TTC549 (cell line): ENCODE data around the gene SMLR1.

Experiments used
- FAIRE-seq: peaks from 2 replicates; lab custom pipeline; 2012; peaks lifted over from hg19 to GRCh38; lab: Jason Lieb, UNC

SMLR1 gene

GRCh38 chr6:130852844-130853554 is 25.8 kb downstream of the SMLR1 start:
- no peak for FAIRE-seq

- no peak for FAIRE-seq
These were observed 26.5 kb downstream of the SMLR1 start for GRCh38 chr6:130853555-130854183.

GRCh38 chr6:130858054-130858453 is 30.8 kb downstream of the SMLR1 start:
- FAIRE-seq = no peak

GRCh38 chr6:130858498-130859160 is 31.4 kb downstream of the SMLR1 start:
- no peak for FAIRE-seq

GRCh38 chr6:130859161-130859867 is 32.1 kb downstream of the SMLR1 start:
- FAIRE-seq = no peak

GRCh38 chr6:130862370-130862769 is 35.2 kb downstream of the SMLR1 start:
- FAIRE-seq = no peak

GRCh38 chr6:130863415-130864230 is 36.4 kb downstream of the SMLR1 start:
- FAIRE-seq = no peak

- FAIRE-seq = no peak
These were observed 37.1 kb downstream of the SMLR1 start for GRCh38 chr6:130864344-130864743.

- no peak for FAIRE-seq
These were observed 38.6 kb downstream of the SMLR1 start for GRCh38 chr6:130865793-130866192.

- FAIRE-seq = no peak
These were observed 42.5 kb downstream of the SMLR1 start for GRCh38 chr6:130869681-130870080.

GRCh38 chr6:130870179-130870880 is 43.1 kb downstream of the SMLR1 start:
- no peak for FAIRE-seq

GRCh38 chr6:130872250-130873095 is 45.3 kb downstream of the SMLR1 start:
- peak; percentile 38 for FAIRE-seq

- no peak for FAIRE-seq
These were observed 46.5 kb downstream of the SMLR1 start for GRCh38 chr6:130873746-130874145.

- no peak for FAIRE-seq
These were observed 52.6 kb downstream of the SMLR1 start for GRCh38 chr6:130879826-130880225.

GRCh38 chr6:130882370-130882769 is 55.2 kb downstream of the SMLR1 start:
- no peak for FAIRE-seq

GRCh38 chr6:130885392-130886192 is 58.4 kb downstream of the SMLR1 start:
- FAIRE-seq = peak; percentile 93
